ENCODE measurements around the gene INCA1. TPM values are rescaled to one million over a fixed set of nuclear protein-coding genes. Genes with fewer than 3 reads are reported as not detected.

Gene INCA1
- total and polyA plus RNA-seq, 2 donors (not counting 3 experiments of a cell fraction or from before 2014, with no cell fraction given) = 0.71 to 1.0 TPM

GRCh38 chr17:4978726-4979125 is 18.6 kb downstream of the INCA1 start:
- intact Hi-C loops (cut with micrococcal nuclease) = no loop called here
- TF ChIP-seq JUN (IDR thresholded peaks at IDR 0.05; ENCODE audit: borderline replicate concordance, insufficient read depth, insufficient read length, low read depth) (no peak), MAX (IDR thresholded peaks at IDR 0.05; ENCODE audit: insufficient read depth, insufficient read length) (no peak), EZH2 (IDR thresholded peaks at IDR 0.05; ENCODE audit: borderline replicate concordance, low read depth, low read length, severe bottlenecking) (no peak), POLR2AphosphoS5 (IDR thresholded peaks at IDR 0.05; ENCODE audit: insufficient read depth, low read depth, low read length) (no peak), MYC (IDR thresholded peaks at IDR 0.05; ENCODE audit: low read depth, low read length) (no peak), POLR2A (IDR thresholded peaks at IDR 0.05; ENCODE audit: low read depth, low read length) (no peak), FOS (IDR thresholded peaks at IDR 0.05; ENCODE audit: borderline replicate concordance, insufficient read depth, low read length) (no peak), GATA2 (IDR thresholded peaks at IDR 0.05; ENCODE audit: insufficient read depth, insufficient read length, low read depth, low read length) (no peak), CTCF (IDR thresholded peaks at IDR 0.05; ENCODE audit: extremely low read depth in 1 of 2, insufficient read depth in 1 of 2, low read depth in 1 of 2, low read length in 2 of 2) (no peak)
- no peaks in the 10 kb centered on the region for H3K27me3 ChIP-seq (ENCODE audit: control insufficient read depth in 2 of 2, insufficient read depth in 2 of 2, low read length in 2 of 2)
- FAIRE-seq (no peak), DNase-seq (ENCODE audit: low read depth, low spot score) (no peak)
- no peak overlapping the region for H3K27ac ChIP-seq (ENCODE audit: insufficient read depth, low read depth, low read length)
- no peaks in the 10 kb centered on the region for H3K9me3 ChIP-seq (replicated peaks; ENCODE audit: control insufficient read depth, insufficient read depth, low read length)
- H4K20me1 ChIP-seq (replicated peaks; ENCODE audit: control insufficient read depth, extremely low read depth, insufficient read depth, low read length) = no peaks in the 10 kb centered on the region
- CTCF ChIA-PET = interaction anchor here (1.3 to 3.0 kb wide), 3 partner anchors 9 to 70 kb away, joined by 6 to 14 read pairs (median 10); partner anchors contain the start of gene CAMTA2
- H3K79me2 ChIP-seq (ENCODE audit: control insufficient read depth, insufficient read depth, low read length) = no peaks in the 10 kb centered on the region
- POLR2A ChIA-PET = no interaction called here
- H3K9ac ChIP-seq (replicated peaks; ENCODE audit: extremely low read depth, insufficient read depth, low read length) = no peak overlapping the region
- no peak overlapping the region for H3K4me2 ChIP-seq (ENCODE audit: insufficient read depth, low read length)
- peaks cover 6% of the 10 kb centered on the region for H3K4me1 ChIP-seq (ENCODE audit: control insufficient read depth, extremely low read depth, insufficient read depth, low read length)
- no peaks in the 10 kb centered on the region for H3K9me1 ChIP-seq (replicated peaks; ENCODE audit: control insufficient read depth, extremely low read depth, insufficient read depth, low read length)
- no peak overlapping the region for H3K4me3 ChIP-seq (replicated peaks in 1 of 3; ENCODE audit: insufficient read depth in 1 of 3, low read depth in 1 of 3, low read length in 3 of 3)
- BruUV-seq (replicated peaks) = no TSS peak
- no peak overlapping the region for H2AFZ ChIP-seq (ENCODE audit: low read depth, low read length)
- H3K36me3 ChIP-seq (ENCODE audit: control insufficient read depth in 2 of 2, extremely low read depth in 1 of 2, insufficient read depth in 2 of 2, low read length in 2 of 2) = peaks cover 19 to 54% of the 10 kb centered on the region in 2 experiments
- dilution Hi-C loops (cut with MboI; ENCODE audit: extremely low pct_ligation_motif_present, low sequenced_read_pairs) = no loop called here
